NCI-H82 treated with DMSO at 0.1 percent for 48 hours (cell line): ENCODE results near the gene KIAA1210.

Source experiments
- DNase-seq: peaks from one replicate; lab custom pipeline; 2025; ENCODE audit not compliant: unreplicated experiment; lab: John Stamatoyannopoulos, UW

The KIAA1210 gene

GRCh38 chrX:119127650-119128049 lies at the start of gene KIAA1210:
TSS of gene KIAA1210 (minus strand) at chrX:119127812. CDS start at chrX:119123642, 4,170 bp downstream.
- DNase-seq = no peak

- DNase-seq = no peak
Observed at GRCh38 chrX:119177278-119177677, 49.7 kb upstream of the KIAA1210 start.

DNA sequence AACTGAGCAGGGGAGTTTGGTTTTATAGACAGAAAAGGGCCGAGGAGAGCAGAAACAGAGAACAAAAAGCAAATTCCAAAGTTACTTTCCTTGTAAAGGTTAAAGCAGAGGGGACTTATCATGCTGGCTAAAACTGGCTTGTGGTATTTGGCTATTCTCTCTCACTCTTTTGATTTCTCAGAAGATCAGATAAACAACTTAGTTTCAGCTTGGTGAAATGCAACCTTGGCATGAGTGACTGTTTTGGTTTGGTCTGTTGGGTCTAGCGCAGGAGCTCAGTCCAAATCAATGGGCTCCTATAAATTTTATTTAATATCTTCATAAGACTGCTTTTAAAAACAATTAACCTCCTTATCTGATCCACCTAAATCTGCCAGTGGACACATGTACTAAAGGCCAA lies 47.3 kb upstream of the KIAA1210 start:
- DNase-seq = no peak

DNA sequence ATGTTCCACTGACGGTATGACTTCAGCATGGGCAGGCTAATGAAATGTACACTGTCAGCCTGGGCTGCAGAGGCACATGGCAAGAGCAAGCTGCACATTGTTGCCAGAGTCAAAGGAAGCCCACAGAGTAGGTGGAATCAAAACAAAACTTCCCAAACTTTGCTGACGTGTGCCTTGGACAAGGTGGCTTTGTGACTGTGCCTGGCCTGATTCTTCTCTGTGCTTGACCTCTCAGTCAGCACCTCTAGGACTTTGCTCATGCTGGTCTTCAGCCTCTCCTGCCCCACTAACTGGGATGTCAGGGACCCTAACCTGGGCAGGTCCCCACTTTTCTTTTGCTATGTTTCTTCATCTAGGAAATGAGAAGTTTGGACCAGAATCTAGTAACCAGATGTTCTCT lies 40.5 kb upstream of the KIAA1210 start:
- DNase-seq = no peak

DNA sequence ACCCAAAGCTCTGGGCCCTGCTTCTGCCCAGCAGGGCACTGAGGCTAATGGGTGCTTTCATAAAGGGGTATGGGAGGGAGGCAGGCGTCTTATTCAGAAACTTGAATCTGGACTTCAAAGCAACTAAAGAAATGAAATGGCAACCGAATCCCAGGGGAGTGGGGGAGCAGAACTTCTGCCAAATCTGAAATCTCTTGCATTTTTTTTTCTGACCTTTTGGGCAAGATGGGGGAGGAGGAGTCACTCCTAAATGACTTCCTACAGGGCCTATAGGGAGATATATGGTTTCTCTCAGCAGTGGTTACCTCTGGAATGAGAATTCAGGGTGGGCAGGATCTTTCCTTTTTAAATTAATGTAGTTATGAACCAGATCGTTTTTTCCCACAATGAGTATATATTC lies 30.6 kb upstream of the KIAA1210 start:
- no peak for DNase-seq

- no peak for DNase-seq
Observed at GRCh38 chrX:119156241-119156640, 28.6 kb upstream of the KIAA1210 start.

DNA sequence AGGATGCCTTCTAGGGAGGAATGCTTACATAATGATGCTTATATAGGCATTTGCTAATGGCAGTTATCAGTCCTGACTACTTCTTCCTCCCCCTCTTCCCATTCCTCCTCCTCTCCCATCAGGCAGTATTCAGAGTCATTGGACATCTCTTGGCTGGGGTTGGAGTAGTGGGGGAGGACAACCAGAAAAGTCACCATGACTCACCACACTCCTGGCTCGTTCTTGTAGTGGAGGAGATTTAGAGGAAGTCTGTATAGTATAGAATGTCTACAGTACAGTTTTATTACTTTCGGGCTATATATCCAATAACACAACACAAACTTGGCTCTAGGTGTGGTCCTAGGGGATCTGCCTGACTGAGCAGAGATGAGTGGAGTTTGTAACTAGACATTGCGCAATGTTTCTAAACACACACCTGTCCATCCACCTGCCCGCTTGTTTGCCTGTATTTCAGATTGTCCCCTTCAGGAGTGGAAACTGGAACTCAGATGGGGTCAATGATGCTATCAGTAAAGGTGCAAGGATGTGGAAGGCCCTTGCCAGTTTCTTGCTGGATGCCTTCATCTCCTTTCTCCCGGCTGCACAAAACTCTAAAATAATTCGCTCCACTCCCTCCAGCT lies 27.9 kb upstream of the KIAA1210 start:
- no peak for DNase-seq

DNA sequence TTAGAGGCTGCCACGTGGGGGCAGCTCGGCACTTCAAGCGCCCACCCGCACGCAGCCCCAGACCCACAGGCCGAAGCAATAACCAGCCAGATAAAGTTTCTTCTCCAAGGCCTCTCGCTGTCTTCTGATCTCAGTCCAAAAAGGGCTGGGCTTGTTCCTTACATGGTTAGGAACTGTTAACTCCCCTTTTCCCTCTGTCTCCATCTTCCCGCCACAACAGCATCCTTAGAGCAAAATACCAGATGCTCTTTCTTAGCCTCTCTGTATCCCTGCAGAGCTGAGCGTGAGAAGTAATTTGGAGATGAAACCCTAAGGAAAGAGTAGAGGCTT lies 23.4 kb upstream of the KIAA1210 start:
- no peak for DNase-seq

GRCh38 chrX:119150163-119151050 lies 22.8 kb upstream of the KIAA1210 start:
- DNase-seq = no peak

DNA sequence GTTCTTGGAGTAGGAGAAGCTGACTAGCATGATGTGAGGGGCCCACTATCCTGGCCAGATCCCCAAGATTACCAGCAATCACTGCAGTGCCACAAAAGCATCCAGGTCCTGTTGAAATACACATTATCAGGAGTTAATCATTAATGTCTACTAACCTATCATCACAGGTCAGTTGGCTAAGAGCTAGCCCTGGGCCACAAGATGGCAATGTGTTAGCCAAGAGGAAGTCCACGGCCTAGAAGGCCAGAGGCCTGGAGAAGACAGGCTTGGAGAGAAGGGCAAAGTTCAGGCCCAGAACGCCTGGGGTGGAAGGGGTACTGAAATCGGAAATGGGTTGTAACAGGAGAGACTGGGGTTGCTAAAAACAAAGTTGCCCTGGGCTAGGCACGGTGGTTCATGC lies 19.9 kb upstream of the KIAA1210 start:
- DNase-seq = no peak

DNA sequence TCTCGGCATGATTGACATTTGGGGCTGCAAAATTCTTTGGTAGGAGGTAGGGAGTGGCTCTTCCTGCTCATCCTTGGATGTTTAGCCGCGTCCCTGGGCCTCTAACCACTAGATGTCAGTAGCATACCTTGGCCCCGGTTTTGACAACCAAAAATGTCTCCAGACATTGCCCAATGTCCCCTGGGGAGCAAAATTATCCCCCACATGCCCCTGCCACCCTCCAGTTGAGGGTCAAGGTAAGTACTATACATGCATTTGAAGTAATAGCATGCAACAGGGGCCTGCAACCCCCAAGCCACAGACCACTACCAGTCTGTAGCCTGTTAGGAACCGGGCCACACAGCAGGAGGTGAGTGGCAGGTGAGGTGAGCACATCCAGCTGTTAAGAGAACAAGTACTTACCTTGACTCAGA lies 17.6 kb upstream of the KIAA1210 start:
- DNase-seq = no peak

- no peak for DNase-seq
Observed at GRCh38 chrX:119134466-119134865, 6.9 kb upstream of the KIAA1210 start.

- DNase-seq = no peak
Observed at GRCh38 chrX:119132961-119133360, 5.3 kb upstream of the KIAA1210 start.

DNA sequence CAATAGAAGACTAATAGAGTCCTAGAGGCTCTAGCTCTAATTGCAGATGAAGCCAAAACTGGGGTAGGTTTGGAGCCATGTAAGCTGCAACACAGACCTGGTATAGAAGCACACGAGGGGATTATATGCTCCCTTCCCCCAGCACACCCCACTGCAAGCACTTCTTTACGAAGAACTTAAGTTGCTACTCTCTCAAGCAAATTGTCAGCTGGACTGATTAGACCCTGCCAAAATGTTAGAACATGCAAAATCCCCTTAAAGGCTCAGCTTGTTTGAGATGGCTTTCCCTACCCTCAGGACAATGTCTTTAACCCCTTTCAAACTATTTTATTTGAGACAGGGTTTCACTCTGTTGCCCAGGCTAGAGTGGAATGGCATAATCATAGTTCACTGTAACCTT lies 4.7 kb upstream of the KIAA1210 start:
- DNase-seq = peak; percentile 1

DNA sequence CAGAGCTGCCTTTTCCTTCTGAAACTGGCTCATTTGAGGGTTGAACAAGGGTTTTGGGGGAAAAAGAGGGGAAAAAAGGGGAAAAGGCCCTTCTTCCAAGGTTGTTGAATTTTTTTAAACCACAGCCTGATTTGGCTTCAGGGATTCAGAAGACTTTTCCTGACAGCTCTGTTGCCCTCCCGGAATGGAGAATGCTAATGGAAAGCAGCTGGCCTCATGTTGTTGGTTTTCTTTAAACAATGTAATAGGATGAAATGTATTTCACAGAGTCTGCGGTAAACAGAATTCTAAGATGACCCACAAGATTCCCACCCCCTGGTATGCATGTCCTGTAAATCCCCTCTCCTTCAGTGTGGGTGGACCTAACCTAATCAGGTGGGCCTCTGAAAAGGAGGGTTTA lies 3.3 kb upstream of the KIAA1210 start:
- no peak for DNase-seq

- no peak for DNase-seq
Observed at GRCh38 chrX:119121341-119121740, 6.3 kb downstream of the KIAA1210 start.

DNA sequence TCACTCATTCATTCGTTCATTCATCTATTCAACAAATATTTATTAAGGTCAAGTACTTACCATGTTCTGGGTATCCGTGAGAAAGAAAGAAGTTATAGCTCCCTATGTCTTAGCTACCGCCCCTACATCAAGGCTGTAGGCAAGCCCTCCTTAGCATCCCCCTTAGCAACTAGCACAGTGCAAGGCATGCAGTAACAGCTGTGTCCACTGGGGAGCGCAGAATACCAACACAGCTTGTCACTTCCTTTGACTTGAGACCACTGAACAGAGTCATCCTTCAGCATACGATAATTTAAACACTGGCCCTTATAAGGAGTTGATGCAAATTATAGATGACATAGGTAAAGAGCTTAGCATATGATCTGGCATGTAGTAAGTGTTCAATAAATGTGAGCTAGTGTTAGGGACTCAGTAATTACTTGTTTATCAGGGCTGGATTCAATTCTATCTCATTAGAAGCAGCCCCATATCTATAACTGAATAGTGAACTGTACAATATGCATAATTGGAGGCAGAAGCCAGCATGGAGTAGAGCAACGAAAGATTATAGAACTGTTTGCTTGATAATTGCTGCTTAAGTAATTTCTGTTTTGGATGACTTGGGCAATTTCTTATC lies 8.7 kb downstream of the KIAA1210 start:
- peak; percentile 10 for DNase-seq

GRCh38 chrX:119107206-119107605 lies 20.4 kb downstream of the KIAA1210 start:
- DNase-seq = no peak

DNA sequence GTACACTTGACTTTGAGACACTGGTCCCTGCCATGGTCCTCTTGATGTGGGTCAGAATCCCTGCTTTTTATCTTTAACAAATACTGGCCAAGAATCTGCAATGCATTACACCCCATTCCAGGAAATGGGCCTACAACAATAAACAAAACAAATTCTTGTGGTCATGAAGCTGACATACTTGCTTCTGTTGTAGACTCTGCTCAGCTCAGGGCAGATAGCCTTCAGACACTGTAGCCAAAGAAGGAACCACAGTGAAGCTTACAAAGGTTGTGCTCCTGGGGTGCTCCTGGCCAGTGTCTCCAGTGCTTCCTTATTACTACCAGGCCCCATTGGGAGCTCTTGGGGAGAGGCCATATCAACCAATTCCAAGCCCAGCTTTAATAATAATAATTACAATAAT lies 21.8 kb downstream of the KIAA1210 start:
- DNase-seq = no peak

DNA sequence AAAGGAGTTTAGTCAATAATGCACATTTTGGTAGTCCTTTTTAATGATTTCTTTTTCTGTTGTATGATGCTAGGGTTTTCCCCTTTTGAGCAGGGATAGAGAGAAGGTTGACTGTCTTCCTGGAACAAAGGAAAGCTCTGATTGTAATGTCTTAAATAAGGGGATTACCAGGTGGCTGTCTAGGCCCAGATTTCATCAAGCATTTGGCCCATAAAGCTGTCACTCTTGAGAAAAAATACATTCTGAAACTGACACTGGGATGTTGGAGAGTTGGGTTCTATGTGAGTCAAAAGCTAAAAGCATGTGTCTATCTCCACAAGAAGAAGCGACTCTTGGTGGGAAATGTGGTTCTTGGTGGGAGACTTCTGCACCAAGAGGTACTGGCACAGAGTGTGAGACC lies 26.4 kb downstream of the KIAA1210 start:
- no peak for DNase-seq

DNA sequence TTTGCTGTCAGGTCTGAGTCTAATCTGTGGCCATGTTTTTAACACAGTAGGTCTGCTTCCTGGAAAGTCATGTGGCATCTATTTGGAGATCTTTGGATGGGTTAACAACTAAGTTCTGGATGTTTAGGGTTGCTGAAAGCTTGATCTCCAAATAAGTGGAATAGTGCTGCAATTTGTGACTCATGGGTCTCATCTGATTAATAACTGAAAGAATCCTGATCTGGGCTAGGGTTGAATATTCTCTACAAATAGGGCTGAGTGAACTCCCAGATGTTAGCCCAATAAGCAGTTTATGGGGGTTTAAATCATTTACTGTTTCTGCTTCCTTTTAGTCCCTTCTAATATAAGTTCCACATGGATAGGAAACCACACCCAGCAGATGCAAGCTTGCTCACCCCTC lies 31.7 kb downstream of the KIAA1210 start:
- no peak for DNase-seq

DNA sequence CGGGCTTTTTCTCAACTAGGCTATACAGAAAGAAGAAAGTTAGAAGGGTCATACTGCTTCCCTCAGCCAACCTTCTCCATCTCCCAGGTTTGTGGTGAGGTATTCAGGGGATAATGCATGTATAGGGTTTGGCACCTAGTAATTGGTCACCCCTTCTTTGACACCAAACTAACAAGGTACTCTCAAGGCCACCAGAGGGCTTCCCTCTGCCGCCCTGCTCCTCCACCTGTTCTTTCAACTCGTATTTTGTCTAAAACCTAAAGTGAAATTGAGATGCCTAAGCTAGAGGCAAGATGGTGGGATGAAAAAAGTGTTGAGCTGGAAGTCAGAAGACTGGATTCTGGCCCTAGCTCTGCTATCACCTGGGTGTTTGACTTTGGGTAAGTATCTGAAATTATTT lies 32.8 kb downstream of the KIAA1210 start:
- no peak for DNase-seq
